Left ventricle myocardium inferior (tissue), 1 donor: ENCODE measurements around the gene METTL23. TPM values are rescaled to one million over a fixed set of nuclear protein-coding genes. Genes with fewer than 3 reads are reported as not detected.

Source experiments
- DNase-seq: peaks from one replicate; pipeline ENCODE4 v3.0.0-alpha.2; 2020
- H3K27ac ChIP-seq: fragments of 200-600 bp; replicated peaks from 2 replicates; pipeline ENCODE4 v1.8.0; 2021
- H3K27me3 ChIP-seq: fragments of 200-600 bp; 2 replicates; pipeline ENCODE4 v1.8.0; 2021; ENCODE audit warnings: low read depth
- H3K36me3 ChIP-seq: fragments of 200-600 bp; 2 replicates; pipeline ENCODE4 v1.8.0; 2021
- H3K4me1 ChIP-seq: fragments of 200-600 bp; 2 replicates; pipeline ENCODE4 v1.8.0; 2021
- H3K4me3 ChIP-seq: fragments of 200-600 bp; 2 replicates; pipeline ENCODE4 v1.8.0; 2021; ENCODE audit warnings: mild to moderate bottlenecking, moderate library complexity
- H3K9me3 ChIP-seq: fragments of 200-600 bp; replicated peaks from 2 replicates; pipeline ENCODE4 v1.8.0; 2021
- intact Hi-C: fragments of 100-400 bp; cut with micrococcal nuclease; formaldehyde crosslinking; loops from one replicate; pipeline ENCODE4 v1.11.0; 2022
- long read RNA-seq: library from polyadenylated mRNA; unstranded; transcript quantifications from one replicate; pipeline ENCODE4 v2.0.0, GENCODE V29; 2021
- total RNA-seq: library from RNA; stranded (reverse); fragmentation: NEBNext Ultra II Directional; extraction: Animal tissue kit (Norgen Biotek cat#: 25700); gene quantifications from one replicate; pipeline ENCODE4 v1.2.1, GENCODE V29; 2021
- TF ChIP-seq, protein P1 (sequence below): fragments of 200-600 bp; IDR thresholded peaks from 2 replicates; pipeline ENCODE4 v1.8.0; 2021; ENCODE audit warnings: antibody characterized with exemption, mild to moderate bottlenecking, borderline replicate concordance
- donor health status: DM: no; HTN: yes; CAD: no; lungs with severe emphysema.

The METTL23 gene, protein sequence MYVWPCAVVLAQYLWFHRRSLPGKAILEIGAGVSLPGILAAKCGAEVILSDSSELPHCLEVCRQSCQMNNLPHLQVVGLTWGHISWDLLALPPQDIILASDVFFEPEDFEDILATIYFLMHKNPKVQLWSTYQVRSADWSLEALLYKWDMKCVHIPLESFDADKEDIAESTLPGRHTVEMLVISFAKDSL
- 21.0 TPM for total RNA-seq
- long read RNA-seq, partial matches to known transcripts = 0 of 15 reads
- long read RNA-seq, other reads (novel, unspliced or antisense) = 3 of 15 reads

DNA sequence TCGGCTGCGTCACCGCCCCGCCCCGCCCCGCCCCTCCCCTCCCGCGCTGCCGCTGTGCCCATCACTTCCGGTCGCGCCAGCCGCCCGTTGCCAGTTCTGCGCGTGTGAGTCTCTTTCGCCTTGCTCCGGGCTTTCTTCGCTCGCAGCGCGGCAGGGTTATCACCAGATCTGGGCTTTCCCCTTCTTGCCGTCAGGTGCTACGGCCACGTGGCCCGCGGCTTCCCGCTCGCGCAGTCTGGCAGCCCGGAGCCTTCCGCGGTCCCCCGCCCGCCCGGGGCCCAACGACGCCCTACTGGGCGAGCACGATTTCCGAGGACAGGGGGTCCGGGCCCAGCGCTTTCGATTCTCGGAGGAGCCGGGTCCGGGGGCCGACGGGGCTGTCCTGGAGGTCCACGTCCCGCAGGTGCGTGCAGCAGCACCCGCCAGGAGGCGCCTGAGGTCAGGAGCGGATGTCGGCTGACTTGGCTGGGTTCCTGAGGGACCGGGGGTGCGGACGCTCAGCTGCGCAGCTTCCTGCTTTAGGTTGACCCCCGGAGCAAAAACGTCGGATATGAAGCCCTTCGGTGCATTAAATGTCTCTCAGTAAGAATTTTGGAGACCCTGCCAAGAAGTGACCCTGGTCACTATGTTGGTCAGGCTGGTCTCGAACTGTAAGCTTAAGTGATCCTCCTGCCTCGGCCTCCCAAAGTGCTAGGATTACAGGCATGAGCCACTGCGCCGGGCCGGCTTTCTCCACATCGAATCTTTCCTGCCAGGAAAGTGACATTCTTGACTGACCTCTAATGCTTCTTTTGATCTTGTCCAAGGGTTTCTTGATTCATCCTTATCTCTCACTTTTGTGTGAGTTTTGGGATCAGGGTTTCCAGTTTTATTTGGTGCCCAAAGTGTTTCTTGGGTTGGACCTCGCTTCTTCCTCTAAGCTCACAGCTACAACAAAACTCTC, at the start of gene METTL23:
Gene METTL23 (plus strand): TSS at position 64 of the 943 bp plus-strand sequence. CDS start 2,872 bp downstream, outside the sequence.
- Histone ChIP-seq H3K4me3 (peak within 1 kb of the TSS; percentile 94), H3K9me3 (no peaks in the 10 kb centered on the region), H3K4me1 (peaks cover 86% of the 10 kb centered on the region), H3K36me3 (peaks cover 54% of the 10 kb centered on the region), H3K27me3 (no peaks in the 10 kb centered on the region), H3K27ac (peak within 1 kb of the TSS; percentile 98)
- TF ChIP-seq, protein P1, sequence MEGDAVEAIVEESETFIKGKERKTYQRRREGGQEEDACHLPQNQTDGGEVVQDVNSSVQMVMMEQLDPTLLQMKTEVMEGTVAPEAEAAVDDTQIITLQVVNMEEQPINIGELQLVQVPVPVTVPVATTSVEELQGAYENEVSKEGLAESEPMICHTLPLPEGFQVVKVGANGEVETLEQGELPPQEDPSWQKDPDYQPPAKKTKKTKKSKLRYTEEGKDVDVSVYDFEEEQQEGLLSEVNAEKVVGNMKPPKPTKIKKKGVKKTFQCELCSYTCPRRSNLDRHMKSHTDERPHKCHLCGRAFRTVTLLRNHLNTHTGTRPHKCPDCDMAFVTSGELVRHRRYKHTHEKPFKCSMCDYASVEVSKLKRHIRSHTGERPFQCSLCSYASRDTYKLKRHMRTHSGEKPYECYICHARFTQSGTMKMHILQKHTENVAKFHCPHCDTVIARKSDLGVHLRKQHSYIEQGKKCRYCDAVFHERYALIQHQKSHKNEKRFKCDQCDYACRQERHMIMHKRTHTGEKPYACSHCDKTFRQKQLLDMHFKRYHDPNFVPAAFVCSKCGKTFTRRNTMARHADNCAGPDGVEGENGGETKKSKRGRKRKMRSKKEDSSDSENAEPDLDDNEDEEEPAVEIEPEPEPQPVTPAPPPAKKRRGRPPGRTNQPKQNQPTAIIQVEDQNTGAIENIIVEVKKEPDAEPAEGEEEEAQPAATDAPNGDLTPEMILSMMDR = peak; percentile 76
- intact Hi-C loops = loop anchor here (10.0 kb wide), 1 partner anchor 52 kb away; no protein-coding TSS in a partner anchor
- DNase-seq = peak; percentile 87

DNA sequence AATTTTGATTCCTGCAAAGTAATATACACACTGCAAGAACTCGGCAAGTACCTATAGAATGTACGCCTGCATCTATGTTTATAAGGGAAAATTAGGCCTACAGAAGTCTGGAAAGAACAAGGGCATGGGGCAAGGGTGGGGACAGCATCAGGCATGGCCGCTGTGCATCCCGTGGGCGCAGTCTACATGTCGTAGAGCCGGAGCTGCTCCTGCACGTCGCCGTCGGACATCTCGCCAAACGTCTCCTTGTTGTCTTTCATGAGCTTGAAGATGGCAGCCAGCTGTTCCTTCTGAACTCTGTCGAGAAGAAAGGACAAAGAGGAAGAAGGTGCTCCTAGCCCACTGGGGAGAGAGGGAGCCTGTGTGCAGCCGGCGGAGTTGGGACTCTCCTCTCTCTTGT, 49.2 kb upstream of the METTL23 start:
- TF ChIP-seq, protein P1 = no peak
- H3K4me1 ChIP-seq = peaks cover 24% of the 10 kb centered on the region
- peaks cover 35% of the 10 kb centered on the region for H3K36me3 ChIP-seq
- H3K4me3 ChIP-seq = no peak overlapping the region
- H3K27me3 ChIP-seq = no peaks in the 10 kb centered on the region
- intact Hi-C loops = loop anchor here (10.0 kb wide), 2 partner anchors 47 to 153 kb away; partner anchors contain the start of genes JMJD6 and METTL23
- H3K27ac ChIP-seq = peak overlapping the region; percentile 4
- H3K9me3 ChIP-seq = no peaks in the 10 kb centered on the region
- DNase-seq = no peak

DNA sequence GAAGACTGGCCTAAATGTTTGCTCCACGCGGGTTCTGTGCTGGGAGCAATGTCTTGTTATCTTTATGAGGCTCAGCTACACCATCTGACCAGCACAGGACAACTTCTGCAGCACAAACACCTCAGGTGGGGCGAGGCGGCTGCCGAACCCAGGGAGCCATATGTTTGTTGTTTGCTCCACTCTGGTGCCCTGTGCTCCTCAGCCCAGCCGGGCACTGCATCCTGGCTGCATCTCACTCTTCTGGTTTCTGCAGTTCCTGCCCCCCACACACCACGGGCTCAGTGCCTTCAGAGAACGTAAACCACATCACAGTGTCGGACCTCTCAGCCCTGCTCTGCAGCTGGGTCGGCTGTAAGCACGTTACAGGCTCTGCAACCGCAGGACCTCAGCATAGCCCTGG, 48.3 kb upstream of the METTL23 start:
- intact Hi-C loops = loop anchor here (10.0 kb wide), 2 partner anchors 46 to 154 kb away; partner anchors contain the start of genes JMJD6 and METTL23
- peaks cover 44% of the 10 kb centered on the region for H3K36me3 ChIP-seq
- no peak overlapping the region for H3K4me3 ChIP-seq
- TF ChIP-seq, protein P1 = no peak
- H3K27me3 ChIP-seq = no peaks in the 10 kb centered on the region
- no peak for DNase-seq
- peaks cover 27% of the 10 kb centered on the region for H3K4me1 ChIP-seq
- no peaks in the 10 kb centered on the region for H3K9me3 ChIP-seq
- peak overlapping the region; percentile 4 for H3K27ac ChIP-seq

DNA sequence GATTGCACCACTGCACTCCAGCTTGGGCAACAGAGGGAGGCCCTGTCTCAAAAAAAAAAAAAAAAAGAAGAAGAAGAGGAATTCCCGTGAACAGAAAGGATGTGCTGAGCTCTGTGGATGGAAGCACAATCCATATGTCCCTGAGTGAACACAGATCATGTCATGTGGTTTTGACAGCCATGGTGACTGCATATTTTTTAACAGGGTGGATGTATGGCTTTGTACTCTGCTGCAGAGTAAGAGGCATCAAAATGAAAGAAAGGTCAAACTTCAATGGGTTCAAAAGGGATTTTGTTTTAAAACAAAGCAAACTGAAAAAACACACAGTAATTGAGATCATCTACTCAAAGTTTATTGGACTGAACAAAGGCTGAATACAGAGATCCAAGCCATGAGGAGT, 47.4 kb upstream of the METTL23 start:
- DNase-seq = no peak
- Histone ChIP-seq H3K27me3 (no peaks in the 10 kb centered on the region), H3K4me3 (no peak overlapping the region), H3K9me3 (no peaks in the 10 kb centered on the region), H3K36me3 (peaks cover 53% of the 10 kb centered on the region), H3K27ac (peak overlapping the region; percentile 4), H3K4me1 (peaks cover 36% of the 10 kb centered on the region)
- intact Hi-C loops = loop anchor here (10.0 kb wide), 2 partner anchors 46 to 154 kb away; partner anchors contain the start of genes JMJD6 and METTL23
- TF ChIP-seq, protein P1 = no peak

DNA sequence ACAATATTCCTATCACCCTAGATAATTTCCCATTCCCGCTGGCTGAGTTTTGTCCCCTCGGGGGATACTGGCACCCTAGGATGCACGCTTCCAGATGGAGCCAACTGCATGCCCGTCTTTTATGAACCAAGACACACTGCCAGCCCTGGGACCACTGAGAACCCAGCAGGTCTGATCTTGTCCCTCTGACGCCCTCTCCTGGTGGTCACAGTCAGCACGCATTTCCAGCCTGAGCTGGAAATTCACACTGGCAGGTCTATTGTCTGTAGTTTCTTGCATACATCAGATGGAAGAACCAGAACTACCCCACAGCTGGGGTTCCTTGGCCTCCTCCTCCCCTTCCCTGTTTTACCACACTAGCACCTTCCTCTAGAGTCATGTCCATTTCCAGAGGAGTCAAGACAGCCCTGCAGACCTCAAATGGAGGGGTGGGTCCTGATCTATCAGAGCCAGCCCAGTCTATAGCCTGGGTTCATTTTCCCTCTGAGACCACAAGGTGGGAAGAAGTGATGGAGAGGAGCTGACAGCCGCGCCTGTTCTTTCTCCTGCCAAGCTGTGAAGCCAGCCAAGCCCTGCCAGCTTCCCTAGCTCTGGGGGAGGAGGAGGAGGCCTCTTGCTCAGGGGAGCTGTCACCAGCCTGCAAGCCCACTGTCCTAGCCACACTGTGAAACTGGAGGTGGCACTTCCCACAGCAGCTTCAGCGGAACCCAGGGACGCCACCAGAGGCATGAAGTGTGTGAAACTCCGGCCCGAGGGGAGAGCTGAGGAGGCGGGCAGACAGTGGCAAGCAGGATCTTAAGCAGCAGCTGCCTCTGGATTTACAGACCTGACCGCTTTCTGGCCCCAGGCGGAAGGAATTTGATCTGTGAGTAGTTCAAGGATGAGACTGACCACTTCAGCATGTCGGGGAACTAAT, 45.2 kb upstream of the METTL23 start:
- Histone ChIP-seq H3K9me3 (no peaks in the 10 kb centered on the region), H3K36me3 (peaks cover 48% of the 10 kb centered on the region), H3K27ac (peak overlapping the region; percentile 98), H3K4me3 (peak overlapping the region; percentile 23), H3K27me3 (no peaks in the 10 kb centered on the region), H3K4me1 (peaks cover 58% of the 10 kb centered on the region)
- TF ChIP-seq, protein P1 = peak; percentile 83
- intact Hi-C loops = no loop called here
- DNase-seq = peak; percentile 63
